ENCODE measurements around the gene CEL.
"Not testable (repeated sequence)": the region's sequence is repeated elsewhere in the genome, so short reads cannot be mapped to it uniquely, and the experiment has no call there.

DNA sequence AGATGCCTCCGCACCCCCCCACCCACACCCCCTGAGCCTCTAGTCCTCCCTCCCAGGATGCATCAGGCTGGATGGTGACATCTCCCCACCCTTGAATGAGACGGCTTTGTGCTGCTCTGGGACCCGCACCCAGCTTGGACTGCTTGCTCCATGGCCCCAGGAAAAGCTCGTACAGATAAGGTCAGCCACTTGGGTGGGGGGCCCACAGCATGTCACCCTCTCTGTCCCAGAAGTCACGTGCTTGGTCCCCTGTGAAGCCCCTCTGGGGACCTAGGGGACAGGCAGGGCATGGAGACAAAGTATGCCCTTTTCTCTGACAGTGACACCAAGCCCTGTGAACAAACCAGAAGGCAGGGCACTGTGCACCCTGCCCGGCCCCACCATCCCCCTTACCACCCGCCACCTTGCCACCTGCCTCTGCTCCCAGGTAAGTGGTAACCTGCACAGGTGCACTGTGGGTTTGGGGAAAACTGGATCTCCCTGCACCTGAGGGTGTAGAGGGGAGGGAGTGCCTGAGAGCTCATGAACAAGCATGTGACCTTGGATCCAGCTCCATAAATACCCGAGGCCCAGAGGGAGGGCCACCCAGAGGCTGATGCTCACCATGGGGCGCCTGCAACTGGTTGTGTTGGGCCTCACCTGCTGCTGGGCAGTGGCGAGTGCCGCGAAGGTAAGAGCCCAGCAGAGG, 20.3 kb downstream of the CEL start:
- TF ChIP-seq, protein P1, sequence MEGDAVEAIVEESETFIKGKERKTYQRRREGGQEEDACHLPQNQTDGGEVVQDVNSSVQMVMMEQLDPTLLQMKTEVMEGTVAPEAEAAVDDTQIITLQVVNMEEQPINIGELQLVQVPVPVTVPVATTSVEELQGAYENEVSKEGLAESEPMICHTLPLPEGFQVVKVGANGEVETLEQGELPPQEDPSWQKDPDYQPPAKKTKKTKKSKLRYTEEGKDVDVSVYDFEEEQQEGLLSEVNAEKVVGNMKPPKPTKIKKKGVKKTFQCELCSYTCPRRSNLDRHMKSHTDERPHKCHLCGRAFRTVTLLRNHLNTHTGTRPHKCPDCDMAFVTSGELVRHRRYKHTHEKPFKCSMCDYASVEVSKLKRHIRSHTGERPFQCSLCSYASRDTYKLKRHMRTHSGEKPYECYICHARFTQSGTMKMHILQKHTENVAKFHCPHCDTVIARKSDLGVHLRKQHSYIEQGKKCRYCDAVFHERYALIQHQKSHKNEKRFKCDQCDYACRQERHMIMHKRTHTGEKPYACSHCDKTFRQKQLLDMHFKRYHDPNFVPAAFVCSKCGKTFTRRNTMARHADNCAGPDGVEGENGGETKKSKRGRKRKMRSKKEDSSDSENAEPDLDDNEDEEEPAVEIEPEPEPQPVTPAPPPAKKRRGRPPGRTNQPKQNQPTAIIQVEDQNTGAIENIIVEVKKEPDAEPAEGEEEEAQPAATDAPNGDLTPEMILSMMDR (IDR thresholded peaks at IDR 0.05; ENCODE audit: low read depth, low read length): not testable (repeated sequence)
- TF ChIP-seq MAX (IDR thresholded peaks at IDR 0.05; ENCODE audit: low read depth, low read length); POLR2A (IDR thresholded peaks at IDR 0.05; ENCODE audit: extremely low read depth, insufficient read length): not testable (repeated sequence)
